GM18873 (cell line): ENCODE results near the gene PRSS3.
A peak's percentile ranks its signal among the peaks of the same experiment; 100 is the strongest.
"Not testable (repeated sequence)": the region's sequence is repeated elsewhere in the genome, so short reads cannot be mapped to it uniquely, and the experiment has no call there.

Source experiments
- ATAC-seq: cut with Tn5 transposase; IDR thresholded peaks from one replicate; pipeline ENCODE4 v1.9.1; 2021; ENCODE audit warnings: mild to moderate bottlenecking, moderate library complexity, moderate number of reproducible peaks; ENCODE audit not compliant: unreplicated experiment, low FRiP score

Gene PRSS3

DNA sequence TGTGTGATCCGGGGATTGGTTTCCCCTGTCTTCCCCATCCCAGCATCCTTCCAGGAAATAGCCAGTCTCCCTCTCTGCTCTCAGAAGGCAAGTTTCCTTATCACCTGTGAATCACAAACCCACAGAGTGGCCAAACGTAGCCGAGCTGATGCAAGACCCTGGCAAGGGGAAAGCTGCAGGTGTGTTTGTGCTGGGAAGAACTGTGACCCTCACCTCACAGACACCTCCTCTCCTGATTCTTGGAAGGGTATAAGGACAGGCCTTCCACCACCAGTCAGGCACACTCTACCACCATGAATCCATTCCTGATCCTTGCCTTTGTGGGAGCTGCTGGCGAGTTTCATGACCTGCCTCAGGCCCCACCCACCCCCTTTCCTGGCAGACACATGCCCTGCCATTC lies at the start of gene PRSS3:
Gene PRSS3, plus strand, starts transcription at position 281 of the 400 bp plus-strand sequence. Its CDS starts 13 bp downstream, at position 294.
- ATAC-seq: no peak

DNA sequence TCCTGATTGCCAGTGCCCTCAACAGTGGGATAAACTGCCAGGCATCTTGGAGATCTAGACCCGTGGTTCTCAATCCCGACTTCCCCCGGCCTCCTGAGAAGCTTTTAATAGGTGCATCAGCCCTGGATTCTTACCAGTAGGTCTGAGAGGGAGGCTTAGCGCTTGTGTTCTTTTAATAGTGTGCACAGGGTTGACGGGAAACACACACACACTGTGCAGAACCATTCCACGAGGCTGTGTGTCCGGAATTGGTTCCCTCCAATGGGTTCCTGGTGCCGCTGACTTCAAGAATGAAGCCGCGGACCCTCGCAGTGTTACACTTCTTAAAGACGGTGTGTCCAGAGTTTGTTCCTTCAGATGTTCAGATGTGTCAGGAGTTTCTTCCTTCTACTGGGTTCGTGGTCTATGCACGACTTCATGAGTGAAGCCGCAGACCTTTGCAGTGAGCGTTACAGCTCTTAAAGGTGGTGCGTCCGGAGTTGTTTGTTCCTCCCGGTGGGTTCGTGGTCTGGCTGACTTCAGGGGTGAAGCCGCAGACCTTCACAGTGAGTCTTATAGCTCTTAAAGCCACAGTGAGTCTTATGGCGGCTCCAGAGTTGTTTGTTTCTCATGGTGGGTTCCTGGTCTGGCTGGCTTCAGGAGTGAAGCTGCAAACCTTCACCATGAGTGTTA lies 46.6 kb upstream of the PRSS3 start:
- ATAC-seq: no peak

DNA sequence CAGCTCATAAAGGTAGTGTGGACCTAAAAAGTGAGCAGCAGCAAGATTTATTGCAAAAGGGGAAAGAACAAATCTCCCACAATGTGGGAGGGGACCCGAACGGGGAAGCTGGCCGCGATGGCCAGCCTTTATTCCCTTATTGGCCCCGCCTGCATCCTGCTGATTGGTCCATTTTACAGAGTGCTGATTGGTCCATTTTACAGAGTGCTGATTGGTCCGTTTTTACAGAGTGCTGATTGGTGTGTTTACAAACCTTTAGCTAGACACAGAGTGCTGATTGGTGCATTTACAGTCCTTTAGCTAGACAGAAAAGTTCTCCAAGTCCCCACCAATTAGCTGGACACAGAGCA lies 46.1 kb upstream of the PRSS3 start:
- ATAC-seq: not testable (repeated sequence)

DNA sequence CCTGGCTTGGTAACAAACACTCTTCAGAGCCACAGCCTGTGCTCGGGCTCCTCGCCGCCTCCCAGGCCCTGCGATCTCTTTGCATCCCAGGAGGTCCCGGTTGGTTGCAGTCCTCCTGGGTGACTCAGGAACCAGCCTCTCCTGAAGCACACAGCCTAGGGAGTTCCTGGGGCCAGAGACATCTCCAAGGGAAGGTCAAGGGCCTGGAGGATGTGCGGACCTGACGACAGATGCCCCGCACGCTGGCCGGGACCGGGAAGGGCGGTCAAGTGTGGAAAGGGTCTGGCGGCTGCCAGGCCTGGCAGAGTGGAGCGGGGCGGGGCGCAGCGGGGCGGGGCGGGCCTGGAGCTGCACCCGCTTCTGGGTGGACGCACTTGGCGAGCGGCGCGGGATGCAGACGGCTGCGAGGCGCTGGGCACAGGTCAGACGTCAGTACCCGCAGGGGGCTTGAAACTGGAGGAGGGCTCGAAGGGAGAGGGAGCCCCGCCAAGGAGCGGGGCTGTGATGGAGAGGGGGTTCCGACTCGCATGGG lies 45.0 kb upstream of the PRSS3 start:
- ATAC-seq: no peak

DNA sequence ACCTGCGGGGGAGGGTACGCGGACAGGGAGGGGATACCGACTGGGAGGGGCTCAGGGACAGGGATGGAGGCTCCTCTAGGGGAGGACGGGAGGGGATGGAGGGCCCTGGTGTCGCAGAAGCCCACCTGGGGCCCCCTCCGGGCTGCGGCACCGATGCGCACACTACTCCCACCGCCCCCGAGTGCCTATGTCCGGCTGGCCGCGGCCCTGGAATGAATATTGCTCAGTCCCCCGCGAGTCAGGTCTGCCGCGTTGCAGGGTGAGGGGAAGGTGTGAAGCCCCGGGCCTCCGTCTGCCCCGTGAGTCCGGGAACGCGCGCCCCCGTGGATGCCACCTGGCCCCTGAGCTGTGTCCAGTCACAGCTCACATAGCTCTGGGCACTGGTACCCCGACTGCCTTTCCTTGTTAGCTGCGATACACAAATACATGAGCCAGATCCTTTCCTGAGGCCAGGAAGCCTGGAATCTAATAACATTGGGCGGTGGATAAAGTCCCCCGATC lies 44.5 kb upstream of the PRSS3 start:
- ATAC-seq: no peak

DNA sequence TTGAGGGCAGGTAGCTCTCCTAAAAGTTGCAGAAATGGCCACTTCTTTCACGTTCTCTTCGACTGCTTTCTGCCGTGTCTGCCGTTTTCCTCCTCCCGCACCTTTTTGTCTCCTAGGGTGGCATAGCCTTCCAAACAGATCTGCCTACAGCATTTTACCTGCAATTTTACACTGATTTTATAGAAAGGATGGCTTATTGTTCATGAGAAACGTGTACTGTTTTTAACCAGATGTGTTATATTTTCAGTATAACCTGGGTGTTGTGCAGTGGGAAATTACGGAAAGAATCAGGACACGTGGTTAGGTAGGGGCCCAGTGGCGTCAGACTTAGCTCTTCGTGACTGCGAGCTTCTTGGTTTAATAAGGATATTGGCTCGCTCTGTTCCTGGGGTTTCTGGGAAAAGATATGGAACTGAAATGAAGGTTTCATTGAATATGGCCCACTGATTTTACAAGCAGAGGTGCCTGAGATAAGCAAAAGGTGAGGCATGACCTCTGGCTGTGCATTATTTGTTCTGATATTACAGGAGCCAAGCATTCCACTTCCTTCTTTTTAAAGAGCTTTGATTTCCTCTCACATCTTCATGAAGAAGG lies 43.7 kb upstream of the PRSS3 start:
- no peak for ATAC-seq

DNA sequence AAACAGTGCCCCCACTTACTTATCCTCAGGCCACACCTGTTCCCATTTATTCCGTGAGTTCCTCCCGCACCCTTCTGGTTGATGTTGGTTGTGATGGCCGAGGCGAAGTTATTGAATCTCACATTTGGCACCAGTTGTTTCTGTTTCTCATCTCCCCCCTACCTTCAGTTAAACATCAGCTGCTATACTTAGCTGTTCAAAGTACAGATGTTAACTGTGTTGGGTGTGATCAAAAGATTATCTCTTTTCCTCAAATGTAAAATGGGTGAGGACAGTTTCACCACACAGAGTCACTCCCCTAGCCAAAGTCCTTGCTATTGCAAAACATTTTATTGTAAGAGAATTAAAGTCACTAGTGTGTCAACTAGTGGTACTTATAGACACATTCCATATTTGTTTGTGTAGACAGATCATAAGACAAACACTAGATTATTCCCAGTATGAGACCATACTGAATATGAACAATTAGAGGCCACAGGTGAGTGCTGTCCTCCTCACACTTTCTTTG lies 43.2 kb upstream of the PRSS3 start:
- no peak for ATAC-seq

DNA sequence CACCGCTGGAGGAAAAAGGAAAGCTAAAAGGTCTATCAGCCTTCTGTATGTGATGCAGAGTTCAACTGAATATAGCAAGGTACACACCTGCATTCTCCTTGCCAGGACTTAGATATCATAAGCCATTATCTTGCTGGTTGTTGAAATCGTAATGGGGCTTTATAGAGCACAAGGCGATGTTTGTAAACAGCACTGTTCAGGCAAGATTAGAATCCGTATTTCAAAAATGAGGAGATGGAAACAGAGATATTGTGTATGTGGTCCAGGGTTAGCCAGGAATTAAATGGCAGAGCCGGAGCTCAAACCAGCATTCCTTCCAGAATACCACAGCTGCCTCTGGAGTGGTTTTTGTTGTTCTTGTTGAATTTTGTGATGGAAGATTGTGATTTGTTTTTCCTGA lies 42.6 kb upstream of the PRSS3 start:
- not testable (repeated sequence) for ATAC-seq

DNA sequence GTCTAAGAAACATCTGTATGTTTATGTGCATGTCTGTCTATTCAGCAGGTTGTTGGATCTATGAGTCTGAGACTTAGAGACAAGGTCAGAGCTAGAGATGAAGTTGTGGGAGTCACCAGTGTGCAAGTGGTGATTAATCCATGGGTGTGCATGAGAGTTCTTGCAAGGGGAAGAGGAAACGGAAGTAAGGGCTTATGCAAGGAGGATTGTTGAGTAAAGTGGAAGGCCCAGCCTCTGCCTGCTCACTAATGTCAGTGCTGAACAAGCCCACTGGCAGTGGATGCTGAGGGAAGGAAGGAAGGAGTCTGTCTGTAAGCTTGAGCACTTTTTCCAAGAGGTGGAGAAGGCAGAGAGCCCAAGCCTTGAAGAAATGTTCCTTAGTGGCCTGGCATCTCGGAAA lies 35.7 kb upstream of the PRSS3 start:
- ATAC-seq: not testable (repeated sequence)

DNA sequence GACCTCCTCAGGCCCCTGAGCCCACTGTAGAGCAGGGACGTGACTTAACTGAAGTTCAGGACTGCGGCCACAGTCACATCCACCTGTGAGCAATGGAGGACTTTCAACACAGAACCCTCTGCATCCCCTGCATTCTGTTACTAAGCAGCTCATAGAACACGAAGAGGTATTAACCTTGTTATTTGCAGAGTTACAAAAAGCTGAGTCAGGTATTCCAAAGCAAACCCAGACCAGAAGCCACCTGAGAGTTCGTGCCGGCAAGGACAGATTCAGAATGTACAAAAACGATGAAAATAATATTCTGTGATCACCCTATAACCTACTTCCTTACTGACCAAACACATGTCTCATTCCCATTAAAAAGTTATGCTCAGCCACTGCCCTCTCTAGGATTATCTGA lies 33.0 kb upstream of the PRSS3 start:
- no peak for ATAC-seq

DNA sequence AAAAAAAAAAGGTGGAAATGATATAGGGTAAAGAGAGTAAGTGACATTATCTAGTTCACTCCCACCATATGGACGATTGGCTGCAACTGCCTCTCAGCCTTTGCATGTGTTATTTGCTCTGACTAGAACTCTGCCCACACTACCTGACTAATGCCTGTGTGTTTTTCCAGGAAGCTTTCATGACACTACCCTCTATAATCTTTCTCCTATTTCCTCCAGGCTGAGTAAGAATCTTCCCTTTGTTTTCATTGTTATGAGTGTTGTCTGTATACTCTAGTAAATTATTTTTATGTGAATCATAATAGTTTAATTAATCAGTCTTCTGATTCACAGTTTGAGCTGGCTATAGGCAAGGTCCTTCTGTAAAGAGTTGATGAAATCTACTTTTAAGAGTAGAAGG lies 31.7 kb upstream of the PRSS3 start:
- ATAC-seq: not testable (repeated sequence)

DNA sequence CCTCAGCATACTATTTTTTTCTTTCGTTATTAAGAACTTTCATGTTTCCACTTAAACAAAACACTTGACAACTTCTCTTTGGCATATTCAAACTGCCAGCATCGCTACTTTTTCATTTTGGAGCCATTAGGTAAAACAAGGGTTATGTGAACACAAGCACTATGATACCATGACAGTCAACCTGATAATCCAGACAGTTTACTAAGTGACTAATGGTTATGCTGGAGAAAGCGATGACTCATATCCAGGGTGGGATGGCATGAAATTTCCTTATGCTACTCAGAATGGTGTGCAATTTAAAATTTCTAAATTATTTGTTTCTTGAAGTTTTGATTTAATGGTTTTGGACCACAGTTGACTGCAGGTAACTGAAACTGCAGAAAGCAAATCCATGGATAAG lies 29.9 kb upstream of the PRSS3 start:
- ATAC-seq: no peak

DNA sequence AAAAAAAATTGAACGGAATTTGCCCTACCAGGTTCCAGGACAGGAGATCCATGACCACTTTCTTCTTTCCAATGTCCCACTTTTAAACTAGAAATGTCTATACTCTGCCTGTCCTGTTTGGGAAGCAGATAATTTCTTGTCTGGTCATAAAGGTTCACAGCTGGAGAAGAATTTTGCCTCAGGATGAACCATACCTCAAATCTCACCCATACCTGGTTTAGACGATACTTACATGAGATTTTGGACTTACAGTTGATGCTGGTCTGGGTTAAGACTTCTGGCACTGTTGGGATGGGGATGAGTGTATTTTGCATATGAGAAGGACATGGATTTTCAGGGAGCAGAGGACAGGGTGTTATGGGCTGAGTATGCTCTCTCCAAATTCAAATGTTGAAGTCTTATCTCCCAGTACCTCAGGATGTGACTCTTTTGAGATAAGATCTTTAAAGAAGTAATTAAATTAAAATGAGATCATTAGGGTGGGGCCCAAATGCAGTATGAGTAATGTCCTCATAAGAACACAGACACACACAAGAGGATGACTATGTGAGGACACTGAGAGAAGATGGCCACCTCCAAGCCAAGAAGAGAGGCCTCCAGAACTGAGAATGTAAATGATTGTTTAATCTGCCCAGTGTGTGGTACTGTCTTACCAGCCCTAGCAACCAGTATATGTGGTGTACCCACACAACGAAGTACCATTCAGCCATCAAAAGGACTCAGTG lies 25.0 kb upstream of the PRSS3 start:
- not testable (repeated sequence) for ATAC-seq

DNA sequence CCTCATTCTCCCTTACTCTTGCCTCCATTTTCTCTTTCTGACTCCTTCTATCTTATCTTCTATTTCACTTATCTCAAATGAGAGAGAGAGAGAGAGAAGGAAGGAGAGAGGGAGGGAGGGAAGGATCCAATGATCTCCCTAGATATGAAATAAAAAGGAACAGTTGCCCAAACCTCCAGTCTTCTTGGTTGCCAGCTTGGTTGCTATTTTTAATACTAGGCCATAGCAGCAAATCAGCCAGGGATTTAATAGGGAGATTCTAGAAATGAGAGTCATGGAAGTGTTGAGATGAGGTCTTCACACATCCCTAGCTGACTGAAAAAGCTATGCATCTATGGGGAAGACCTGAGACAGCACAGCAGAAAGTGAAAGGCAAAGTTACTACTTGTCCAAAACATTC lies 22.2 kb upstream of the PRSS3 start:
- not testable (repeated sequence) for ATAC-seq

DNA sequence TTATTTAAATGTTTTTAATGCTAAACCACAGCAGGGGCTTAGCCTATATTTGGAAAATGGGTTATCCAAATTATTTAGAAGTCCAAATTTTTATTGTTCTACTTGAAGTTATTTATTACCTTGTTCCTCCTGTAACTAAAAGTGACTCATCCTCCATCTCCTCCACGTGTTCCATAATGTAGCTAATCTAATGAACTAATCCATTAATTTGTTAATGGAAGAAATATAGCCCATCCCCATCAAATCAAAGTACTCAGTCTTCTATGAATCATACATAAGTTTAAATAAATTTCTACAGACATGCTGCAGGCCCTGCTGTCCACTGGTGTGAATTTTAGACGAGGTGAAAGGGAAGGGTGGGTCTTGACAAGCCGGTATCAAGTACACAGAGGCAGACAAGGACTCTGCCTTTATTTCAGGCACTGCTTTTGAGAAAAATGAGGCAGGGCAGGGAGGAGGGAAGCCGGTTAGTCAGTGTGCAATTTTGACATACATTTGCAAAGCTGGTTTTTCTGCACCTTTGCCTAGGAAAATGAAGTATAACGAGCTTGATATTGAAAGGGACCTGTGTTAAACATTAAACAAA lies 21.2 kb upstream of the PRSS3 start:
- not testable (repeated sequence) for ATAC-seq

DNA sequence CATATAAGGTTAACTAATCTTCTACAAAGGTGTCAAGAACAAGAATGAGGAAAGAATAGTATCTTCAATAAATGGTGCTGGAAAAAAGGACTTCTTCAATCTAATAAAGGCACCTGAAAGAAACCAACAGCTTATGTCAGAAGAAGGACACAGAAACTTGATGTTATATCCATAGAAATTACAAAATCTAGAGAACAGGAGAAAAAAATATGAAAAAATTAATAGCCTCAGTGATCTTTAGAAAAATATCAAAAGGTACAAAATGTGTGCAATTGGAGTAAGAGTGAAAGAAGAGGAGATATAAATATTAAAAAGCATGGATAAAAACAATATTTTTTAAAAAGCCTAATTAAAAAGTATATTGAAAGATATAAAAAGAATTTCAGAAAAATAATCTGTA lies 18.8 kb upstream of the PRSS3 start:
- no peak for ATAC-seq

DNA sequence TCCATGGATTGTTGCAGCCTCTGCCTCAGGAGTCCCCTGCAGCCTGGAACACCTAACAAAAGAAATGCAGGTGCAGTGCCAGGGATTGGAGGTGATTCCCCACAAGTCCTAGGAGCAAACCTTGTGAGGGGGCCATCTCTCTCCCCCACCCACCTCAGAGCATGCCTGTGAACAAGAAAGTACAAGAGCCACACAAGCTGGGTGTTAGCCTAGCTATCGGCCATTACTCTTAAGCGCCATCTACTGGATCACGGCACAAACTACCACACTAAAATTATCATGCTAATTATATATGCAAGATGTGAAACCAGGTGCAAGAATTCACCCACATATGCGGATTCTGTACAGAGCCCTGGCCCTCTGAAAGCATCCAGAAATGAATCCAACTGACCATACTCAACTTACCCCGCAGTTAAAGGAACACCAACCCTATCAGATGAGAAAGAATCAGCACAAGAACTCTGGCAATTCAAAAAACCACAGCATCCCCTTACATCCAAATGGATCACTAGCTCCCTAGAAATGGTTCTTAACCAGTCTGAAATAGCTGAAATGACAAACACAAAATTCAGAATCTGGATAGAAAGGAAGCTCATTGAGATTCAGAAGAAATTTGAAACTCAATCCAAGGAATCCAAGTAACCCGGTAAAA lies 16.5 kb upstream of the PRSS3 start:
- peak; percentile 68 for ATAC-seq

DNA sequence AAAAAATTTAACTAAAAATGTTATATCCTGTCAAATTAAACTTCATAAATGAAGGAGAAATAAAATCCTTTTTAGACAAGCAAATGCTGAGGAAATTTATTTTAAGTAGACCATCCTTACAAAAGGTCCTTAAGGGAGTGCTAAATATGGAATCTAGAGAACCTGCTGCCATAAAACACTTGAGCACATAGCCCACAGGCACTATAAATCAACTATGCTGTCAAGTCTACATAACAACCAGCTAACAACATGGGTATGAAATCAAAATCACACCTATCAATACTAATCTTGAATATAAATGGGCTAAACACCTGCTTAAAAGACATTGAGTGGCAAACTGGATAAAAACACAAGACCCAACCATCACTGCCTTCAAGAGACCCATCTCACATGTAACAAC lies 15.1 kb upstream of the PRSS3 start:
- ATAC-seq: no peak

DNA sequence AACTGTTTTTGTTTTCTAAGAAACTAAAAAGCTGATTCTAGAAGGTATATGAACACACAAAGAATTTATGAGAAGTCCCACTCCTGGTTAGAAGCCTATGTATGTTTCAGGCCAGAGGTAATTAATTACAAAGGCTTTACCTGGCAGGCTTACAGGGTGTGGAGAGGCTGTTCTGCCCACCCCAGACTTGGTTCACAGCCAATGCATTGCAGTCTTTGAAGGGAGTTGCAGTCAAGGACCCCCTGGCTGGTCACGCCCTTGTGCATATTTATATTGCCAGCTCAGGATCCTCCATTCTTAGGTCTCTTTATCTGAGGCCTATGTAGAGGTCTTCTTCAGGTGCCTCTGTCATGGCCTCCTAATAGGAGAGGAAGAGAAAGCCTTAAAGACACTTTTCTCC lies 13.6 kb upstream of the PRSS3 start:
- ATAC-seq: no peak

DNA sequence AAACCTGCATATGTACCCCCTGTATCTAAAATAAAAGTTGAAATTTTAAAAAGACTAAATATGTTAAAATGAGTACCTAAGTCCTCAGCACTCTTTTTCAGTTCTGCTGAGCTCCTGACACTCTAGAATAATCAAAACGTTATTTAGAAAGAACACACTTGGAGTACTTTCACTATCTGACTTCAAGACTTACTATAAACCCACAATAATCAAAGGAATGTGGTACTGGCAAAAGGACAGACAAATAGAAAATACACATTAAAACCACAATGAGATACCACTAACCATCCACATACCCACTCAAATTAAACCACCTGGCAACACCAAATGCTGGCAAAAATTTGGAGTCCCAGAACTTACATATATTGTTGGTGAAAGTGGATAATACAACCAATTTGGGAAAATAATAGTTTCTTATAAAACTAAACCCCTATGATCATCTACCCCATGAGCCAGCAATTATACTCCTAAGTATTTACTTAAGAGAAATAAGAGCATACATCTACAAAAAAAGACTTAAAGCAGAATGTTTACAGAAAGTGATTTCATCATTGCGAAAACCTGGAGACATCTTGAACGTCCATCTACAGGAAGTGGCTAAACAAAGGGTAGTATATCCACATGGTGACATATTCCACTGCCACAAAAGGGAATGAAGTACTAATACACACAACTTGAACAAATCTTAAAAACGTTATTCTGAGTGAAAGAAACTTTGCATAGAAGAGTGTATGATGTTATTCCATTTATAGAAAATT lies 12.8 kb upstream of the PRSS3 start:
- no peak for ATAC-seq
